ENCODE measurements around the gene EFNA4. TPM values are rescaled to one million over a fixed set of nuclear protein-coding genes. Genes with fewer than 3 reads are reported as not detected.
A peak's percentile ranks its signal among the peaks of the same experiment; 100 is the strongest.
"Not testable (repeated sequence)": the region's sequence is repeated elsewhere in the genome, so short reads cannot be mapped to it uniquely, and the experiment has no call there.

The EFNA4 gene
- total RNA-seq, 1 donor from 2014 or later, result 9.0 TPM

DNA sequence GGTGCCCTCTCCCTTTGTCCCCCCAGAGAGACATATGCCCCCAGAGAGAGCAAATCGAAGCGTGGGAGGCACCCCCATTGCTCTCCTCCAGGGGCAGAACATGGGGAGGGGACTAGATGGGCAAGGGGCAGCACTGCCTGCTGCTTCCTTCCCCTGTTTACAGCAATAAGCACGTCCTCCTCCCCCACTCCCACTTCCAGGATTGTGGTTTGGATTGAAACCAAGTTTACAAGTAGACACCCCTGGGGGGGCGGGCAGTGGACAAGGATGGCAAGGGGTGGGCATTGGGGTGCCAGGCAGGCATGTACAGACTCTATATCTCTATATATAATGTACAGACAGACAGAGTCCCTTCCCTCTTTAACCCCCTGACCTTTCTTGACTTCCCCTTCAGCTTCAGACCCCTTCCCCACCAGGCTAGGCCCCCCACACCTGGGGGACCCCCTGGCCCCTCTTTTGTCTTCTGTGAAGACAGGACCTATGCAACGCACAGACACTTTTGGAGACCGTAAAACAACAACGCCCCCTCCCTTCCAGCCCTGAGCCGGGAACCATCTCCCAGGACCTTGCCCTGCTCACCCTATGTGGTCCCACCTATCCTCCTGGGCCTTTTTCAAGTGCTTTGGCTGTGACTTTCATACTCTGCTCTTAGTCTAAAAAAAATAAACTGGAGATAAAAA, 23.5 kb downstream of the EFNA4 start:
- DNase-seq, result no peak

GRCh38 chr1:155091071-155092051, 27.8 kb downstream of the EFNA4 start:
- DNase-seq, result peak; percentile 43

DNA sequence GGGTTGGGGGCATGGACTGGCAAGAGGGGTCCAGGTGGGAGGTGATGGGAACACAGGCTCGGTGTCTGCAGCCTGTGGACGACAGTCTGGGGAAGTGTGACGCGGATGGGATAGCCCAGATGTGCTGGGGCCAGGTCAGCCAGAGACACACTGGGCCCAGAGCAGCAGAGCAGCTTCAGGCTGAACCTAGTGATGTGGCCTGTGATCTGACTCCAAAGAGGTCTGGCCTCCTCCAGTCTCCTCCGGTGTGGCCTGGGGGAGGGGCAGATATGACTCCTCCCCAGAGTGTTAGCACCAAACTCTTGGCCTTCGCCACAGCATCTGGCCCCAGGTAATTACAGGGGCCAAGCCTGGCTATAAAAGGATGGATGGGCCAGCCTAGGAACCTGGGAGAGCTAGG, 28.6 kb downstream of the EFNA4 start:
- no peak for DNase-seq

DNA sequence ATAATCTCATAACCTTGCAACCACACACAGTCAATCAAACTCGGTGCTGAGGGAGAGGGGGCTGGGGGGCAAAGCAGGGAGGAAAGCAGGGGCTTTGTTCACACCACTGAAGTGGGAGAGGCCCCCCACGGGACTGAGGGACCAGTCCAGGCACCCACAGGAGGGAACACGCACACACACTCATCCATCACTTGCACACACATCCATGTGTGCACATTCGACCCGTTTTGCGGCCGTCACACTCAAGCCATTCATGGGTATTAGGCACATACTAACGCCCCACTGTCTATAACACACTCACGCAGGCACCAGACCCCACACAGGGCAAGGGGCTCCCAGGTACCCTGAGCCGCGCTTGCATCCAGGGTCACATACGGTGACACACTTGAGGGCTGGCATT, 29.1 kb downstream of the EFNA4 start:
- no peak for DNase-seq

DNA sequence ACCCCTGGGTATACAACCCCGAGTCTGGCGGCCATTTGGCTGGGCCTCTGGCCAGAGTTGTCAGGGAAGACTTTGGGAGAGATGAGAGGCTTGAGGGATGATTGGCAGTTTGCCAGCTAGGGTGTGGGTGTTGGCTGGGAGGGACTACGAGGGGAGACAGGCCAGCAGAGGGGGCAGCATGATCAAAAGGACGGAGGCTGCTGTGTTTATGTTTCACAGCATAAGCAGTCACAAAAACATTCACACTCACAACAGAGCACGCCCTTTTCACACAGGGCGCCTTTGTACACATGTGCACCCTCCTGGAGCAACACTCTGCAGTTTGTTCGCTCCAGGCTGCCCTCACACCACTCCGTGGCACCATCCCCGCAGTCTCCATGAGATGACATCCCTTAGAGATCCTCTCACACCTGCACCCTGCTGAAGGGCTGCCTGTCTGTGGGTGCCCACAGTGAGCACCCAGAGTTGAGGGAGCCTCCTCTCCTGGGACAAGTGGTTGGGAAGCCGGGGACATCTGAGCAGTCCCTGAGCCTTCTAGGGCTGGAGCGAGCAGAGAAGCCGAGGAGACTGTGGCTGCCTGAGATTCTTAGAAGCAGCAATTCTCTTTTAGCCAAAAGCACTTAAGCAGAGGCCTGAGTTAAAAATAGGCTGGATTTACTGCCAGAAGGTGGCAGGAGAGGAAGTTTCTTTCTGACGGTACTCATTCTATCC, 30.5 kb downstream of the EFNA4 start:
- DNase-seq, result peak; percentile 42

DNA sequence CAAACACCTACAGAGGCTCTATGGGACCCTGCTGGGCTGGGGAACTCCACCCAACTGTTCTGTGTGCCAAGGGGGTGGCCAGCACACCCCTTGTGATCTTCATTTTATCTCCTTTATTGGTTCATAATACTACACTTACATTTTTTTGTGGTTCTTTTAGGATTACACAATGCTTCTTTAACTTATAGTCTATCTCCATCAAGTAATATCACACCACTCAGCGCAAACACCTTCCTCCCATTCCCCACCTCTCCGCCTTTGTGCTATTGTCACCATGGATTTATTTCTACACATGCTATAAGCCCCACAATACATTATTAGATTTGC, 31.0 kb downstream of the EFNA4 start:
- DNase-seq, result no peak

DNA sequence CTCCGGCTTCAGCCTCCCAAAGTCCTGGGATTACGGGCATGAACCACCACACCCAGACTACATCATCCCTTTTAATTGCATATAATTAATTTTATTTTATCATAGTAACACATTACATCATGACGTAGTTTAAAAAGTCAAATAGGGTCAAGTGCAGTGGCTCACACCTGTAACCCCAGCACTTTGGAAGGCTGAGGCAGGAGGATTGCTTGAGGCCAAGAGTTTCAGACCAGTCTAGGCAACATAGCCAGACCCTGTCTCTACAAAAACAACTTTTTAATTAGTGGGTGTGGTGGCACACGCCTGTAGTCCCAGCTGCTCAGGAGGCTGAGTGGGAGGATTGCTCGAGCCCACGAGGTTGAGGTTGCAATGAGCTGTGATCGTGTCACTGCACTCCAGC, 35.8 kb downstream of the EFNA4 start:
- no peak for DNase-seq

DNA sequence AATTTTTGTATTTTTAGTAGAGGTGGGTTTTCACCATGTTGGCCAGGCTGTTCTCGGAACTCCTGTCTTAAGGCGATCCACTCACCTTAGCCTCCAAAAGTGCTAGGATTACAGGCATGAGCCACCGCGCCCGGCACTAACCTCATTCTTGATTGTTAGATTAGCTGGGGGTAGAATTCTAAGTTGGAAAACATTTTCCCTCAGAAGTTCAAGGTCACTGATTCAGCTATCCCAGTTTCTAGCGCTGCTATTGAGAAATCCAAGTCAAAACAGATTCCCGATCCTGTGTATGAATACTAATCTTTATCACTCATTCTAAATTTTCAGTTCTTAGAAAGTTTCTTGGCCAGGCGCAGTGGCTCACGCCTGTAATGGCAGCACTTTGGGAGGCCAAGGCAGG, 39.8 kb downstream of the EFNA4 start:
- DNase-seq, result no peak

GRCh38 chr1:155104605-155105534, 41.3 kb downstream of the EFNA4 start:
- no peak for DNase-seq

DNA sequence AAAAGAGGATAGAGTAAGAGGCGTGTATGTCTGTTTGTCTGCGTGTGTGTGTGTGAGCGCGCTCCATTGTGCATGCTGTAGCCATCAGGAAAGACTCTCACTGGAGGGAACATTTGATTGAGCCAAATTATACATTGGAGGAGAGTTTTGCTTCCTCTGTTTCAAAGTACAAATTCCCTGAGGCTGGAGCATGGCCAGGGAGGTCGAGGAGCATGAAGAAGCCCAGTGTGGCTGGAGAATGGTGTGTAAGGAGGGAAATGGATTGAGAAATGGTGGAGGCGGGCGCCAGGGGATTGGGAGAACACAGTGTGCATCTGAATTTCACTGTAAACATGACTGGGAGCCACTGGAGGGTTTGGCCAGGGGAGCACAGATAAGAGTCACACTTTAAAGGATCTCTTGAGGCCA, 42.1 kb downstream of the EFNA4 start:
- no peak for DNase-seq

DNA sequence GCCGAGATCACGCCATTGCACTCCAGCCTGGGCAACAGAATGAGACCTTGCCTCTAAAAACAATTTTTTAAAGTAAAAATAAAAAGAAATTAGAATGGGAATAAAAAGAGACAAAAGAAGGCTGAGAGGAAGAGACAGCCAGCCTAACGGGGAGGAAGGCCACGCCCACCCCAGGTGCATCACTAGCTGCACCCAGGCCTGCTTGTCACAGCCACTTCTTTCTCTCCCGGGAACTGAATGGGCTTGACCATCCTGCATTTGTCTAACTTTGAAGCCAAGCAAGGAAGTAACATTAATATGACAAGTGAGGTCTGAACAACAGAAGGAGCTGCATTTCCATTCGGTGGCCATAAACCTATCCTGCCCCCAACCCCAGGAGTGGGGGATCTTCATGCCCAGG, 43.3 kb downstream of the EFNA4 start:
- no peak for DNase-seq

- no peak for DNase-seq
Observed at GRCh38 chr1:155107309-155108264, 44.0 kb downstream of the EFNA4 start.

DNA sequence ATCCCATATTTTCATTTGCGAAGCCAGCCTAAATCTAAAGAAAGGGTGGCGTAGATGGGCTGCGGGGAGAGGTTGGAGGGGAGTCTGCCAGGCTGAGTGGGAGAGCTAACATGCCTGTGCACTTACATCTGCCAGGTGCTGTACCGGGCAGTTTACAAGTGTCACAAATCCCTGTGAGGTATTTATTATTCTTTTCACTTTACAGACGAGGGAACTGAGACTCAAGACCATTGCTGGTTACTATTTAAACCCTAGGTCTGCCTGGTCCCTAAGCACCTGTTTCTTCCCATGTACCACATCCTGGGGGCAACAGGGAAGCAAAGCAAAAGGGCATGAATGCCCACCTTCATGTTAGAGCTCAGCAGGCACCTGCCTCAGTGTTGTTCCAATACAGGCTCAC, 44.8 kb downstream of the EFNA4 start:
- DNase-seq, result no peak

- no peak for DNase-seq
Observed at GRCh38 chr1:155110381-155110780, 46.8 kb downstream of the EFNA4 start.

DNA sequence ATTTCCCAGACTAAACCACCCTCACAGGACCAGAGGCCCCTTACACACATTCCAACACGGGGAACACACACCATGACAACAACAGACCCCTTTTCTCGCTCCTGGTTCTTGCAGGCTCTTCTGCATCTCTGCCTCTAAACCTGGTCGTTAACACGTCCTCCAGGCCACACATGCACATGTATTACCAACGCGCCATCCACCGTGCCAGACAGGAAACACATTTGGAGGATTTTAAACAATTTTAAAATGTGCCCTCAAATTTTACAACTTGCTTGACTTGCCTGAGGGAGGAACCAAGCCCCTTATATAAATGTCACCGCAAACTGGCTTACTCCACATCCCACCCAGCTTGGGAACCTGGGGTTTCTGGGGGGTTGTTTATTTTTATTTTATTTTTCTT, 47.3 kb downstream of the EFNA4 start:
- DNase-seq, result no peak

GRCh38 chr1:155113450-155113980, 50.0 kb downstream of the EFNA4 start:
- no peak for DNase-seq

GRCh38 chr1:155116113-155116764, 52.7 kb downstream of the EFNA4 start:
- DNase-seq, result no peak

DNA sequence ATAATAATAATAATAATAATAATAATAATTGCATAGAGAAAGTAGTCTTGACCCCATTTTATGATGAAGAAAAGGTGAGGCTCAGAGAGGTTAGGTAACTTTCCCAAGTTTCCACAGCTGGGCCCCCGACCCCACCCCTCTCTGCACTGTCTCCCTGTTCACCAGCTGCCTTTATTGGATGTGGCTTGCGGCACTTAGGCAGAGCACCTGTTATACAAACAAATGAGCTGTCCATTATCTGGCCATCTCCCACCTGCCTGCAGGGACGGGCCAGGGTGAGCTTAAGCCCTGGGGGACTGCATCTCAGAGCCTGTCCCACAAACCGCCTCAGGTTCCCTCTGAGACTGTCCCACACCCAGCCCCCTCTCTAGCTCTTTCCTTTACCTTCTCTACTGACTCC, 54.1 kb downstream of the EFNA4 start:
- no peak for DNase-seq

GRCh38 chr1:155118090-155118489, 54.5 kb downstream of the EFNA4 start:
- not testable (repeated sequence) for DNase-seq
